Measurements from ENCODE around the gene COP1. TPM values are rescaled to one million over a fixed set of nuclear protein-coding genes. Genes with fewer than 3 reads are reported as not detected.

The COP1 gene
- total RNA-seq, 2 donors from 2014 or later, result 21.4 to 23.1 TPM

GRCh38 chr1:176066709-176067108, 140.4 kb downstream of the COP1 start:
- H3K4me1 ChIP-seq, result no peaks in the 10 kb centered on the region
- no peak for TF ChIP-seq CTCF (IDR thresholded peaks at IDR 0.05)
- no peaks in the 10 kb centered on the region for H3K9me3 ChIP-seq
- DNase-seq (ENCODE audit: low spot score), result no peak
- no peak overlapping the region for H3K27ac ChIP-seq
- no peaks in the 10 kb centered on the region for H3K27me3 ChIP-seq
- no peak overlapping the region for H3K4me3 ChIP-seq
- H3K36me3 ChIP-seq, result no peaks in the 10 kb centered on the region

GRCh38 chr1:176058686-176059085, 148.4 kb downstream of the COP1 start:
- no peak for DNase-seq (ENCODE audit: low spot score)
- no peaks in the 10 kb centered on the region for H3K9me3 ChIP-seq
- H3K4me3 ChIP-seq, result no peak overlapping the region
- TF ChIP-seq CTCF (IDR thresholded peaks at IDR 0.05), result no peak
- no peaks in the 10 kb centered on the region for H3K36me3 ChIP-seq
- no peak overlapping the region for H3K27ac ChIP-seq
- H3K27me3 ChIP-seq, result no peaks in the 10 kb centered on the region
- no peaks in the 10 kb centered on the region for H3K4me1 ChIP-seq

- Histone ChIP-seq H3K27me3 (no peaks in the 10 kb centered on the region), H3K36me3 (no peaks in the 10 kb centered on the region), H3K9me3 (no peaks in the 10 kb centered on the region), H3K4me3 (no peak overlapping the region), H3K4me1 (no peaks in the 10 kb centered on the region), H3K27ac (no peak overlapping the region)
- no peak for DNase-seq (ENCODE audit: low spot score)
- no peak for TF ChIP-seq CTCF (IDR thresholded peaks at IDR 0.05)
These were observed 150.8 kb downstream of the COP1 start for GRCh38 chr1:176056312-176056711.

- H3K4me3 ChIP-seq, result no peak overlapping the region
- DNase-seq (ENCODE audit: low spot score), result no peak
These were observed 151.7 kb downstream of the COP1 start for GRCh38 chr1:176055398-176055797.

GRCh38 chr1:176051902-176052518, 155.1 kb downstream of the COP1 start:
- Histone ChIP-seq H3K27ac (no peak overlapping the region), H3K27me3 (no peaks in the 10 kb centered on the region), H3K36me3 (no peaks in the 10 kb centered on the region), H3K4me1 (no peaks in the 10 kb centered on the region), H3K9me3 (no peaks in the 10 kb centered on the region), H3K4me3 (no peak overlapping the region)
- TF ChIP-seq CTCF (IDR thresholded peaks at IDR 0.05), result no peak
- no peak for DNase-seq (ENCODE audit: low spot score)

More at GRCh38 chr1:176055398-176055797, 151.7 kb downstream of the COP1 start:
- no peaks in the 10 kb centered on the region for H3K9me3 ChIP-seq
- TF ChIP-seq CTCF (IDR thresholded peaks at IDR 0.05), result no peak
- no peak overlapping the region for H3K27ac ChIP-seq
- H3K36me3 ChIP-seq, result no peaks in the 10 kb centered on the region
- no peaks in the 10 kb centered on the region for H3K4me1 ChIP-seq
- H3K27me3 ChIP-seq, result no peaks in the 10 kb centered on the region

GRCh38 chr1:176051402-176051801, 155.7 kb downstream of the COP1 start:
- no peak for DNase-seq (ENCODE audit: low spot score)
- H3K36me3 ChIP-seq, result no peaks in the 10 kb centered on the region
- no peaks in the 10 kb centered on the region for H3K9me3 ChIP-seq
- no peak for TF ChIP-seq CTCF (IDR thresholded peaks at IDR 0.05)
- H3K27me3 ChIP-seq, result no peaks in the 10 kb centered on the region
- H3K4me3 ChIP-seq, result no peak overlapping the region
- no peak overlapping the region for H3K27ac ChIP-seq
- no peaks in the 10 kb centered on the region for H3K4me1 ChIP-seq

Measured in right atrium auricular region (tissue), 2 donors.